ENCODE data around the gene ACTN1. TPM values are rescaled to one million over a fixed set of nuclear protein-coding genes. Genes with fewer than 3 reads are reported as not detected.
"Not testable (repeated sequence)": the region's sequence is repeated elsewhere in the genome, so short reads cannot be mapped to it uniquely, and the experiment has no call there.

The ACTN1 gene
- polyA plus RNA-seq, 10 donors = 37.5 to 58.3 (median 46.4) TPM

- DNase-seq = no peak
Measured at GRCh38 chr14:68871392-68871791, 107.7 kb downstream of the ACTN1 start.

GRCh38 chr14:68866991-68867533 lies 112.0 kb downstream of the ACTN1 start:
- no peak for DNase-seq

GRCh38 chr14:68865542-68865941 lies 113.6 kb downstream of the ACTN1 start:
- DNase-seq = no peak

GRCh38 chr14:68864361-68864750 lies 114.7 kb downstream of the ACTN1 start:
- DNase-seq = no peak

GRCh38 chr14:68863610-68864360 lies 115.3 kb downstream of the ACTN1 start:
- DNase-seq = no peak

- DNase-seq = peak; percentile 79 to 89 (median 84)
Measured at GRCh38 chr14:68862954-68863594, 116.0 kb downstream of the ACTN1 start.

GRCh38 chr14:68860771-68861170 lies 118.3 kb downstream of the ACTN1 start:
- no peak for DNase-seq

- no peak for DNase-seq
Measured at GRCh38 chr14:68857516-68858070, 121.5 kb downstream of the ACTN1 start.

GRCh38 chr14:68856572-68856971 lies 122.5 kb downstream of the ACTN1 start:
- DNase-seq = peak in 1 of 3 donors; percentile 26

- DNase-seq = no peak
Measured at GRCh38 chr14:68854421-68854820, 124.7 kb downstream of the ACTN1 start.

- no peak for DNase-seq
Measured at GRCh38 chr14:68853749-68854148, 125.4 kb downstream of the ACTN1 start.

- DNase-seq = not testable (repeated sequence)
Measured at GRCh38 chr14:68852493-68852892, 126.6 kb downstream of the ACTN1 start.

- DNase-seq = no peak
Measured at GRCh38 chr14:68851078-68851477, 128.0 kb downstream of the ACTN1 start.

GRCh38 chr14:68849416-68849815 lies 129.7 kb downstream of the ACTN1 start:
- no peak for DNase-seq

GRCh38 chr14:68848253-68848652 lies 130.8 kb downstream of the ACTN1 start:
- DNase-seq = no peak

- DNase-seq = not testable (repeated sequence)
Measured at GRCh38 chr14:68847640-68848039, 131.5 kb downstream of the ACTN1 start.

GRCh38 chr14:68846466-68846865 lies 132.6 kb downstream of the ACTN1 start:
- no peak for DNase-seq

GRCh38 chr14:68844210-68844545 lies 134.9 kb downstream of the ACTN1 start:
- no peak for DNase-seq

GRCh38 chr14:68843471-68844209 lies 135.5 kb downstream of the ACTN1 start:
- DNase-seq = peak; percentile 77 to 93 (median 87)

- no peak for DNase-seq
Measured at GRCh38 chr14:68842298-68842697, 136.8 kb downstream of the ACTN1 start.

GRCh38 chr14:68841016-68841809 lies 137.9 kb downstream of the ACTN1 start:
- DNase-seq = no peak
